Measurements from ENCODE around the gene MLST8.

MLST8 gene

DNA sequence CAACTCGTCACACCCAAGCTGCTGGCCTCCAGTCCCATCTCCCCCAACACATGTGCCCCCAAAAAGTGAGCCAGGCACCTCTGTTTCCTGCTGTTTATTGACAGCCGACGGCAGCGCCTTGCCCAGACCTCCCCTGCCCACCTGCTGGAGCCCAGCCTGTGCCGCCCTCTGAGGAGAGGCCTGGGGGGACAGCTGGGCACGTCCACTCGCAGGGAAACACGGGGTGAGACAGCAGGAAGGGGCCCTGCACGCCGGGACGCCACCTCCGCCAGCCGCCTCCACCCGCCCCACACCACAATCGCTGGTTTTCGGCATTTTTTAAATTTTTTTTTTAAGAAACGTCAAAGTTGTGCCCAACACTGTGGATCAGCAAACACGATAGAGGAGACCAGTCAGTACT, 28.2 kb upstream of the MLST8 start:
- ChIA-PET CTCF (interaction anchor here (1.4 kb wide), 1 partner anchor 17 kb away, joined by 4 read pairs; no protein-coding TSS in a partner anchor), POLR2A (ENCODE audit: low non-redundant PET) (no interaction called here)
- no peak for DNase-seq (ENCODE audit: low spot score)
- H3K27ac ChIP-seq = peak overlapping the region; percentile 67
- TF ChIP-seq, protein P1, sequence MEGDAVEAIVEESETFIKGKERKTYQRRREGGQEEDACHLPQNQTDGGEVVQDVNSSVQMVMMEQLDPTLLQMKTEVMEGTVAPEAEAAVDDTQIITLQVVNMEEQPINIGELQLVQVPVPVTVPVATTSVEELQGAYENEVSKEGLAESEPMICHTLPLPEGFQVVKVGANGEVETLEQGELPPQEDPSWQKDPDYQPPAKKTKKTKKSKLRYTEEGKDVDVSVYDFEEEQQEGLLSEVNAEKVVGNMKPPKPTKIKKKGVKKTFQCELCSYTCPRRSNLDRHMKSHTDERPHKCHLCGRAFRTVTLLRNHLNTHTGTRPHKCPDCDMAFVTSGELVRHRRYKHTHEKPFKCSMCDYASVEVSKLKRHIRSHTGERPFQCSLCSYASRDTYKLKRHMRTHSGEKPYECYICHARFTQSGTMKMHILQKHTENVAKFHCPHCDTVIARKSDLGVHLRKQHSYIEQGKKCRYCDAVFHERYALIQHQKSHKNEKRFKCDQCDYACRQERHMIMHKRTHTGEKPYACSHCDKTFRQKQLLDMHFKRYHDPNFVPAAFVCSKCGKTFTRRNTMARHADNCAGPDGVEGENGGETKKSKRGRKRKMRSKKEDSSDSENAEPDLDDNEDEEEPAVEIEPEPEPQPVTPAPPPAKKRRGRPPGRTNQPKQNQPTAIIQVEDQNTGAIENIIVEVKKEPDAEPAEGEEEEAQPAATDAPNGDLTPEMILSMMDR (conservative IDR thresholded peaks at IDR 0.05; ENCODE audit: low read depth) = no peak

DNA sequence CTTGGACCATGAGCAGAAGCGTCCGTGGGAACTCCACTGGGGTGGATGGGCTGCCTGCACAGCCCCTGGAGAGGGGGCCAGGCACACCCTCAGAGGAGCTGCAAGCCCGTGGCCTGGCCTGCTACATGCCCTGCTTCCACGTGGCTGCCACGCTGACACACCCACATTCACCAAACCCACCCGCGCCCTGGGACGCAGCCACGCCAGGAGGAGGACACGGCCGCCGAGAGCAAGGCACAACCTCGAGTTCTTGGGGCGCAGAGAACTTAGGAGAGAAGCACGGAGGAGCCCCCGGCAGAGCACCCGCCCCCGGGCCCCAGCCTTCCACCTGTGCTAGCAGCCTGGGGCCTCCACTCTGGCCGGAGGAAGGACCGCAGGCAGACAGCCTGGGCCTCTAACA, 27.7 kb upstream of the MLST8 start:
- DNase-seq (ENCODE audit: low spot score) = no peak
- CTCF ChIA-PET = no interaction called here

DNA sequence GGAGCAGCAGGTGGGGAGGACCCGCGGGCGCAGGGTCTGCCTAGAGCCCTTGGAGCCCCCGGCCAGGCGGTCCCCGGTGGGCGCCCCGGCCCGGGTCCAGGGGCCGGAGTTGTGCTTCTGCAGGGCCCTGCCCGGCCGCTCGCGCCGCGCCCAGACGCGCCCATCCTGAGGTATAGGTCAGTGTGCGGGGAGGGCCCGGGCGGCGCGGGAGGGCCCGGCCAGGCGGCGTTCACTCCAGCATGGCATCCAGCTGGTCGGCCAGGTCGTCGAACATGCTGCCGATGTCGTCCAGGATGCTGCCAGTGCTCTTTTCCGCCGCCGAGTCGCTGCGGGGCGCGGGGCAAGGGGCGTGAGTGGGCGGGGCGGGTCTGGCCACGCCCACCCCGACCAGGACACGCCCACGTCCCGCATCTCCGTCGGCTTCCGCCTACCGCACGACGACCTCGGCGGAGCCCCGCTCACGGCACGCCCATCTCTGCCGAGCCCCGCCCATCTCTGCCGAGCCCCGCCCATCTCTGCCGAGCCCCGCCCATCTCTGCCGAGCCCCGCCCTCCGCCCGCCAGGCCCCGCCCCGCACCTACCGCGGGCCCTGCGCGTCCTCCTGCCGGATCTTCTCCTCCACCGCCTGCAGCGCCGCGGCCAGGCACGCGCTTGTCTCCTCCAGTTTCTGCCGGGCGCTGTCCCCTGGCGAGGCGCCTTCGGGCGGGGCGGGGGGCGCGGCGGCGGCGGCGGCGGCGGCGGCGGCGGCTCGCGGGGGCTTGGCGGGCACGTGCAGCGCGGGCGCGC, 26.7 kb upstream of the MLST8 start:
- TF ChIP-seq, protein P1 (conservative IDR thresholded peaks at IDR 0.05; ENCODE audit: low read depth) = no peak
- POLR2A ChIA-PET (ENCODE audit: low non-redundant PET) = no interaction called here
- CTCF ChIA-PET = interaction anchor here (0.7 kb wide), 1 partner anchor 270 kb away, joined by 5 read pairs; no protein-coding TSS in a partner anchor
- peak overlapping the region; percentile 67 for H3K27ac ChIP-seq
- no peak for DNase-seq (ENCODE audit: low spot score)

More for the DNA sequence above, 27.7 kb upstream of the MLST8 start:
- H3K27ac ChIP-seq = peak overlapping the region; percentile 67
- POLR2A ChIA-PET (ENCODE audit: low non-redundant PET) = no interaction called here
- TF ChIP-seq, protein P1 (conservative IDR thresholded peaks at IDR 0.05; ENCODE audit: low read depth) = no peak

DNA sequence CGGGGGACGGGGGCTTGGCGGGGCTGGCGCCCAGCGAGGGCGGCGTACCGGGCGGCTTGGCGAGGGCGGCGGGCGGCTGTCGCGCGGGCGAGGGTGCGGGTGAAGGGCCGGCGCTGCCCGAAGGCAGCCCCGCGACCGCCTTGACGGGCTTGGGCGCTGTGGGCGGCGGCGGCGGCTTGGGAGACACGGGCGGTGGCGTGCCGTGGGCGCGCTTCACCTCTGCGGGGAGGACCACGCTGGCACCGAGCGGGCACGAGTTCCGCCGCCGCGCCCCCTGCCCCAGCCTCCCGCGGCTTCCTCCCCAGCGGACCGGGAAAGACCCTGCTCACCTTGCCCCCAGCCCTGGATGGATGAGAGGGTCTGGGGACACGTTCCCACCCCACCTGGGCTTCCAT, 26.1 kb upstream of the MLST8 start:
- ChIA-PET CTCF (no interaction called here), POLR2A (ENCODE audit: low non-redundant PET) (no interaction called here)
- H3K27ac ChIP-seq = peak overlapping the region; percentile 67
- no peak for DNase-seq (ENCODE audit: low spot score)
- TF ChIP-seq, protein P1 (conservative IDR thresholded peaks at IDR 0.05; ENCODE audit: low read depth) = no peak

DNA sequence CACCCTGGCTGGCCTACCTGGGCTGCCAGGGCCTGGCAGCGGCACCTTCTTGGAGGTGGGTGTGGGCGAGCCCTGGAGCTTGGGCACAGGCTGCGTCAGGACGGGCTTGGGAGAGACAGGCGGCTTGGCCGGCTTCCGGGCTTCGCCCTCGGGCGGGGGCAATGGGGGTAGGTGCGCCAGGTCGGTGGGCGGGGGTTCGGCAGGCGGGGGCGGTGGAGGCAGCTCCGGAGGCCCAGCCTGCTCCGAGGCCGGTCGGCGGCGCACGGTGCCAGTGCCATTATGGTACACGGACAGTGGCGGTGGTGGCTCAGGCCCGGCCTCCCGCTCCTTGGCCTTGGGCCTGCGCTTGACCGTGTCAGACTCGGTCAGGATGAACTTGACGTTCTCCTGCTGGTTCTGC, 25.7 kb upstream of the MLST8 start:
- DNase-seq (ENCODE audit: low spot score) = no peak
- peak overlapping the region; percentile 67 for H3K27ac ChIP-seq
- CTCF ChIA-PET = no interaction called here
- POLR2A ChIA-PET (ENCODE audit: low non-redundant PET) = no interaction called here
- TF ChIP-seq, protein P1 (conservative IDR thresholded peaks at IDR 0.05; ENCODE audit: low read depth) = no peak

DNA sequence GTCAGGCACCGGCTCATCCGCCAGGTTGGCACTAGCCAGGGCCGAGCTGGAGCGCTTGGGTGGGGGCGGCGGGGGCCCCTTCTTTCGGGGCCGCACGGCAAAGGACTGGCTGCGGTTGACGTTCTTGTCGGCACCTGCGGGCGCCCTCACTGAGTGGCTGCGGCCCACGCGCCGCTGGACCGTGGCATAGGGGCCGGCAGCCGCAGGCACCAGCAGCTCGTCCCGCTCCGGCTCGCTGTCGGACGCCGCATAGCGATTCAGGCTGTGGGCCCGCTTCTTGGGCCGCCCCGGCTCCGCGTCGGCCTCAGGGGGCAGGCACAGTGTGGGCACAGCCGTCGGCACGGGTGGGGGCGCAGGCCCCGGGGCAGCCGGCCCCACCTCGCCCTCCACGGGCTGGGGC, 24.8 kb upstream of the MLST8 start:
- ChIA-PET CTCF (interaction anchor here (1.7 kb wide), 1 partner anchor 14 kb away, joined by 8 read pairs; no protein-coding TSS in a partner anchor), POLR2A (ENCODE audit: low non-redundant PET) (no interaction called here)
- DNase-seq (ENCODE audit: low spot score) = no peak
- no peak overlapping the region for H3K27ac ChIP-seq
- TF ChIP-seq, protein P1 (conservative IDR thresholded peaks at IDR 0.05; ENCODE audit: low read depth) = no peak

Data from RWPE1 (cell line).